Osteocyte (in vitro differentiated cells): ENCODE measurements around the gene LIN54. TPM values are rescaled to one million over a fixed set of nuclear protein-coding genes. Genes with fewer than 3 reads are reported as not detected.
"Not testable (repeated sequence)": the region's sequence is repeated elsewhere in the genome, so short reads cannot be mapped to it uniquely, and the experiment has no call there.

Experiments used
- DNase-seq: peaks from one replicate; pipeline ENCODE4 v3.0.0; 2021; ENCODE audit warnings: mixed read lengths; ENCODE audit not compliant: unreplicated experiment; ENCODE audit errors: extremely low spot score
- H3K27ac Mint-ChIP-seq: one replicate; pipeline ENCODE4 v1.8.0; 2021; ENCODE audit warnings: mild to moderate bottlenecking, mixed read lengths; ENCODE audit not compliant: unreplicated experiment
- H3K27me3 Mint-ChIP-seq: one replicate; pipeline ENCODE4 v1.8.0; 2021; ENCODE audit warnings: mixed read lengths; ENCODE audit not compliant: unreplicated experiment
- H3K36me3 Mint-ChIP-seq: one replicate; pipeline ENCODE4 v1.8.0; 2021; ENCODE audit warnings: mixed read lengths; ENCODE audit not compliant: unreplicated experiment
- H3K4me1 Mint-ChIP-seq: one replicate; pipeline ENCODE4 v1.8.0; 2021; ENCODE audit warnings: mixed read lengths; ENCODE audit not compliant: unreplicated experiment
- H3K4me3 Mint-ChIP-seq: one replicate; pipeline ENCODE4 v1.8.0; 2021; ENCODE audit warnings: mild to moderate bottlenecking, moderate library complexity, mixed read lengths; ENCODE audit not compliant: unreplicated experiment
- H3K9me3 Mint-ChIP-seq: one replicate; pipeline ENCODE4 v1.8.0; 2021; ENCODE audit warnings: mixed read lengths; ENCODE audit not compliant: unreplicated experiment
- total RNA-seq: library from RNA; stranded (reverse); gene quantifications from 2 replicates; pipeline ENCODE4 v1.2.1, GENCODE V29; 2021
- TF ChIP-seq, protein P1 (sequence below): fragments of 200-600 bp; sonication (generic); IDR thresholded peaks from 2 replicates; pipeline ENCODE4 v1.5.0; 2021; ENCODE audit warnings: antibody characterized with exemption, mild to moderate bottlenecking, moderate library complexity

The LIN54 gene
- total RNA-seq, 1 donor from 2014 or later: 12.6 TPM

DNA sequence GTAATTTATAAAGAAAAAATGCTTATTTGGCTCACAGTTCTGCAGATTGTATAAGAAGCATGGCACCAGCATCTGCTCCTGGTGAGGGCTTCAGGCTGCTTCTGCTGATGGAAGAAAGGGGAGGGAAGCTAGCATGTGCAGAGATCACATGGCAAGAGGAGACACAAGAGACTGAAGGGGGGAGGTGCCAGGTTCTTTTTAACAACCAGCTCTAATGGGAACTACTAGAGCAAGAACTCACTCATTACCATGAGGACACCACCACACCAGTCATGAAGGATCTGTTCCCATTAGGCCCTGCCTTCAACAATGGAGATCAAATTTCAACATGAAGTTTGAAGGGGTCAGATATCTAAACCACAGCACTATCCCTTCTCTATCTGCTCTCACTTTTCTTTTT is 14.9 kb upstream of the LIN54 start:
- no peak overlapping the region for H3K4me3 Mint-ChIP-seq
- no peak overlapping the region for H3K27ac Mint-ChIP-seq
- DNase-seq: no peak
- peaks cover 2% of the 10 kb centered on the region for H3K36me3 Mint-ChIP-seq
- TF ChIP-seq, protein P1, sequence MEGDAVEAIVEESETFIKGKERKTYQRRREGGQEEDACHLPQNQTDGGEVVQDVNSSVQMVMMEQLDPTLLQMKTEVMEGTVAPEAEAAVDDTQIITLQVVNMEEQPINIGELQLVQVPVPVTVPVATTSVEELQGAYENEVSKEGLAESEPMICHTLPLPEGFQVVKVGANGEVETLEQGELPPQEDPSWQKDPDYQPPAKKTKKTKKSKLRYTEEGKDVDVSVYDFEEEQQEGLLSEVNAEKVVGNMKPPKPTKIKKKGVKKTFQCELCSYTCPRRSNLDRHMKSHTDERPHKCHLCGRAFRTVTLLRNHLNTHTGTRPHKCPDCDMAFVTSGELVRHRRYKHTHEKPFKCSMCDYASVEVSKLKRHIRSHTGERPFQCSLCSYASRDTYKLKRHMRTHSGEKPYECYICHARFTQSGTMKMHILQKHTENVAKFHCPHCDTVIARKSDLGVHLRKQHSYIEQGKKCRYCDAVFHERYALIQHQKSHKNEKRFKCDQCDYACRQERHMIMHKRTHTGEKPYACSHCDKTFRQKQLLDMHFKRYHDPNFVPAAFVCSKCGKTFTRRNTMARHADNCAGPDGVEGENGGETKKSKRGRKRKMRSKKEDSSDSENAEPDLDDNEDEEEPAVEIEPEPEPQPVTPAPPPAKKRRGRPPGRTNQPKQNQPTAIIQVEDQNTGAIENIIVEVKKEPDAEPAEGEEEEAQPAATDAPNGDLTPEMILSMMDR: no peak
- H3K9me3 Mint-ChIP-seq: peaks cover 4% of the 10 kb centered on the region
- no peaks in the 10 kb centered on the region for H3K4me1 Mint-ChIP-seq
- H3K27me3 Mint-ChIP-seq: peaks cover 24% of the 10 kb centered on the region

DNA sequence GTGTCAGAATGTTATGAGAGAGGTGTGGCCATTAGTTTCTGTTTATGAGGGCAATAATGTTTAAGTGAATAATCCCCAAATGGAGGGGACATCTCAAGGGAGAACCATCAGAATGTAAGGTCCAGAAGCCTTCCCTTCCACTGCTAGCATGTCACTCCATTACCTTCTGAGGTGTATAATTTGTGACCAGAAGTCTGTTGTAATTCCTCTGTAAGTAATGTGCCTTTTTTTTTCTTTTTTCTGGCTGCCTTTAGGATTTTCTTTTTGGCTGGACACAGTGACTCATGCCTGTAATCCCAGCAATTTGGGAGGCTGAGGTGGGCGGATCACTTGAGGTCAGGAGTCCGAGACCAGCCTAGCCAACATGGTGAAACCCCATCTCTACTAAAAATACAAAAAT is 13.6 kb upstream of the LIN54 start:
- Mint-ChIP-seq H3K27me3 (peaks cover 16% of the 10 kb centered on the region), H3K4me1 (no peaks in the 10 kb centered on the region), H3K27ac (no peak overlapping the region), H3K9me3 (peaks cover 4% of the 10 kb centered on the region), H3K4me3 (no peak overlapping the region), H3K36me3 (peaks cover 2% of the 10 kb centered on the region)
- no peak for DNase-seq
- TF ChIP-seq, protein P1: no peak

DNA sequence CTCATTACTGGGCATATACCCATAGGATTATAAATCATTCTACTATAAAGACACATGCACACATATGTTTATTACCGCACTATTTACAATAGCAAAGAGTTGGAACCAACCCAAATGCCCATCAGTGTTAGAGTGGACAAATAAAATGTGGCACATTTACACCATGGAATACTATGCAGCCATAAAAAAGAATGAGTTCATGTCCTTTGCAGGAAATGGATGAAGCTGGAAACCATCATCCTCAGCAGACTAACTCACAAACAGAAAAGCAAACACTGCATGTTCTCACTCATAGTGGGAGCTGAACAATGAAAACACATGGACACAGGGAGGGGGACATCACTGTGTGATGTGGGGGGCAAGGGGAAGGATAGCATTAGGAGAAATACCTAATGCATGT is 13.0 kb upstream of the LIN54 start:
- not testable (repeated sequence) for H3K27me3 Mint-ChIP-seq, H3K36me3 Mint-ChIP-seq, DNase-seq, H3K4me3 Mint-ChIP-seq, H3K9me3 Mint-ChIP-seq, H3K4me1 Mint-ChIP-seq, H3K27ac Mint-ChIP-seq

DNA sequence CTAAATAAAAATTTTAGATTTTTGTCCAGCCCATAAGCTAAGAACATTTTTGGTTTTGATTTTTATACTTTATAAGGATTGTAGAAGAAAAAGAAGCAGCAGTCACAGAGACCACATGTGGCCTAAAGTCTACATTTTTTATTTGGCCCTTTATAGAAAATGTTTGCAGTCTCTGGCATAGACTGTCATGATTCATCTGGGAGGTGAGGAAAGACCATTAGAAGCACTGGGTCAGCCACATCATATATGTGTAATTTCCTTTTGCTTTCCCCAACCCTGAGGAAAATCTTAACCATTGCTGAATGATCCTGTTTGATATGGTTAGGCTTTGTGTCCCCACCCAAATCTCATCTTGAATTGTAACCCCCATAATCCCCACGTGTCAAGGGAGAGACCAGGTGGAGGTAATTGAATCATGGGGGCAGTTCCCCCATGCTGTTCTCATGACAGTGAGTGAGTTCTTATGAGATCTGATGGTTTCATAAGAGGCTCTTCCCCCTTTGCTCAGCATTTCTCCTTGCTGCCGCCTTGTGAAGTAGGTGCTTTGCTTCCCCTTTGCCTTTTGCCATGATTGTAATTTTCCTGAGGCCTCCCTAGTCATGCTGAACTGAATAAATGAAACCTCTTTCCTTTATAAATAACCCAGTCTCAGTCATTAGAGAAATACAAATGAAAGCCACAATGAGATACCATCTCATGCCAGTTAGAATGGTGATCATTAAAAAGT is 12.3 kb upstream of the LIN54 start:
- DNase-seq: no peak
- TF ChIP-seq, protein P1: no peak
- no peaks in the 10 kb centered on the region for H3K4me1 Mint-ChIP-seq
- no peak overlapping the region for H3K4me3 Mint-ChIP-seq
- peaks cover 4% of the 10 kb centered on the region for H3K9me3 Mint-ChIP-seq
- H3K27ac Mint-ChIP-seq: no peak overlapping the region
- peaks cover 2% of the 10 kb centered on the region for H3K36me3 Mint-ChIP-seq
- H3K27me3 Mint-ChIP-seq: peaks cover 6% of the 10 kb centered on the region

DNA sequence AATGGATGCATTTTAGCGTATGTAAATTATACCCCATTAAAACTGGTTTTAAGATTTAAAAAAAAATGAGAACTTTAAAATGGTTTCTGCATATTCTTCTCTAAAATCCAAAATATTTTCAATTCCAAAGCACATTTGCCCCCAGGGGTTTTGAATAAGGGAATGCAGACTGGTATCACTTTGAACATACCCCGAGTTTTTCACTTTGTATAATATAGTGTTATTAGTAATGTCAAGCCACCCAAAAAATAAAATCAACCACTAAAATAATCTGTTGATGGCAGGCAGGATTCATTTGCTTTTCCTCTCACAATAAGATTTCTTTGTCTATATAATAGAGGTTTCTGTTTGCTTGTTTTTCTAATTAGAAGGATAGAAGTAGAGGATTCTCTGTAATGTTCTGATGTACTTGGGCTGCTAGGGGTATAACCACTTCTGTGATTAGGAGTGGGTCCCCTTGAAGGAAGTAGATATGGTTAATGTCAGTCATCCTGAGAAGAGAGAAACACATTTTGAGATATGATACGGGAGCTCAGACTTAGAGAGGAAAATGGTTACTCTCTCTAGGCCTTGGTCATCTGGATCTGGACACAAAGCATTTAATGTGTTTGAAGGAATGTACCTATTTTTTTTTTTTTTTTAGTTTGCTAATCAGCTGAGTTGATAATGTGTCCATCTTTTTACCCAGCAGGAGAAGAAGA is 9.3 kb upstream of the LIN54 start:
- Mint-ChIP-seq H3K27me3 (no peaks in the 10 kb centered on the region), H3K27ac (no peak overlapping the region), H3K4me1 (no peaks in the 10 kb centered on the region), H3K4me3 (no peak overlapping the region), H3K36me3 (peaks cover under 1% of the 10 kb centered on the region), H3K9me3 (no peaks in the 10 kb centered on the region)
- no peak for DNase-seq
- TF ChIP-seq, protein P1: no peak
